ENCODE measurements around the gene NCLN.

Gene NCLN, protein sequence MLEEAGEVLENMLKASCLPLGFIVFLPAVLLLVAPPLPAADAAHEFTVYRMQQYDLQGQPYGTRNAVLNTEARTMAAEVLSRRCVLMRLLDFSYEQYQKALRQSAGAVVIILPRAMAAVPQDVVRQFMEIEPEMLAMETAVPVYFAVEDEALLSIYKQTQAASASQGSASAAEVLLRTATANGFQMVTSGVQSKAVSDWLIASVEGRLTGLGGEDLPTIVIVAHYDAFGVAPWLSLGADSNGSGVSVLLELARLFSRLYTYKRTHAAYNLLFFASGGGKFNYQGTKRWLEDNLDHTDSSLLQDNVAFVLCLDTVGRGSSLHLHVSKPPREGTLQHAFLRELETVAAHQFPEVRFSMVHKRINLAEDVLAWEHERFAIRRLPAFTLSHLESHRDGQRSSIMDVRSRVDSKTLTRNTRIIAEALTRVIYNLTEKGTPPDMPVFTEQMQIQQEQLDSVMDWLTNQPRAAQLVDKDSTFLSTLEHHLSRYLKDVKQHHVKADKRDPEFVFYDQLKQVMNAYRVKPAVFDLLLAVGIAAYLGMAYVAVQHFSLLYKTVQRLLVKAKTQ

DNA sequence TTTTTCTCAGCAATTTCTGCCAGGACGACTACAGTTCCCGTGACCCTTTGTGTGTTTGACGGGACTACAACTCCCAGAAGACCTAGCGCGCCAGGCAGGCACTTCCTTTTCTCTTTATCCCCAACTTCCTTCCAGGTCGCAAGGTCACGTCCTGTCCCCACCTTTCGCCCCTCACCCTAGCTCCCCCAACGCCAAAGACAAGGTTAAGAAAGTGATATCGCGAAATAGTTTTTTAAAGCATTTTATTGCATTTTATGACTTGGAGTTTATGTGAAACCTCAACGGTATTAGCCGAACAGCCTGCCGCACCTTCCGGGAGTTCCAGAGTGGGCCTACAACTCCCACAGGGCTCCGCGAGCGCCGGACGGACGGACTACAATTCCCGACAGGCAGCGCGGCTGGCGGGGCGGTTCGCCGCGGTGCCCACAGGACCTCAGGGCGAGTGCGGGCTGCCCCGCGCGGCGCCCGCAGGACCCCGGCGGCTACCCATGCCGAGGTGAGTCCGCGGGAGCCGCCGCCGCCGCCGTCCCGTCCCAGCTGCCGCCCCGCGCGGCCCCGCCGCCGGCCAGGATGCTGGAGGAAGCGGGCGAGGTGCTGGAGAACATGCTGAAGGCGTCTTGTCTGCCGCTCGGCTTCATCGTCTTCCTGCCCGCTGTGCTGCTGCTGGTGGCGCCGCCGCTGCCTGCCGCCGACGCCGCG lies at the start of gene NCLN:
Gene NCLN (plus strand): TSS at position 470 of the 699 bp plus-strand sequence. CDS start 101 bp downstream, at position 571.
- H3K4me1 ChIP-seq (ENCODE audit: control insufficient read depth, insufficient read depth, low read length, unreplicated experiment): peaks cover 9% of the 10 kb centered on the region

DNA sequence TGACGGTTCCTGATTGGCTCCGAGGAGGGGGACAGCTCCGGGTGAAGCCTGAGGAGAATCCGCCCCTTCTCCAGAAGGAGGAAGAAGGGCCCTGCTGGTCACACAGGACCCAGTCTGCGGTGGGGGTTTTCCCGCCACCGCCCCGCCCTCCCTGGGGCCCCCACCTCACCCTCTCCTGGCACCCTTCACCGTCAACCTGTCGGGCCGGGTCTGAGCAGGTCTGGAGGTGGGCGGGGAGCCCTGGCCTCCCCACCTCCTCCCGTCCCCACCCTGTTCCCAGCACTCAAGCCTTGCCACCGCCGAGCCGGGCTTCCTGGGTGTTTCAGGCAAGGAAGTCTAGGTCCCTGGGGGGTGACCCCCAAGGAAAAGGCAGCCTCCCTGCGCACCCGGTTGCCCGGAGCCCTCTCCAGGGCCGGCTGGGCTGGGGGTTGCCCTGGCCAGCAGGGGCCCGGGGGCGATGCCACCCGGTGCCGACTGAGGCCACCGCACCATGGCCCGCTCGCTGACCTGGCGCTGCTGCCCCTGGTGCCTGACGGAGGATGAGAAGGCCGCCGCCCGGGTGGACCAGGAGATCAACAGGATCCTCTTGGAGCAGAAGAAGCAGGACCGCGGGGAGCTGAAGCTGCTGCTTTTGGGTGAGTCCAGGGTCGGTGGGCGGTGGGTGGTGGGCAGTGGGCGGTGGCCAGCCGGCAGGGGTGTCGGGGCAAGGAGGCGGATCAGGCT lies 49.6 kb upstream of the NCLN start, which contains the start of gene GNA15:
Gene GNA15 (plus strand): TSS at position 73 of the 723 bp plus-strand sequence. CDS start 418 bp downstream, at position 491.
- Histone ChIP-seq H3K36me3 (ENCODE audit: insufficient read depth, low read length) (no peaks in the 10 kb centered on the region), H3K4me3 (ENCODE audit: low read depth, low read length) (no peak within 1 kb of the TSS), H3K4me1 (ENCODE audit: control insufficient read depth, insufficient read depth, low read length, unreplicated experiment) (no peaks in the 10 kb centered on the region), H3K79me2 (ENCODE audit: control insufficient read depth, insufficient read depth, low read length, unreplicated experiment) (no peaks in the 10 kb centered on the region), H3K27ac (ENCODE audit: low read depth, low read length) (no peak within 1 kb of the TSS), H3K27me3 (ENCODE audit: insufficient read depth, low read length) (no peaks in the 10 kb centered on the region), H2AFZ (ENCODE audit: low read length, unreplicated experiment) (no peak within 1 kb of the TSS)

More for the DNA sequence above, at the start of gene NCLN:
- H3K4me3 ChIP-seq (ENCODE audit: low read depth, low read length): peak within 1 kb of the TSS; percentile 98
- no peaks in the 10 kb centered on the region for H3K27me3 ChIP-seq (ENCODE audit: insufficient read depth, low read length)
- peak within 1 kb of the TSS; percentile 79 for H3K27ac ChIP-seq (ENCODE audit: low read depth, low read length)
- H3K36me3 ChIP-seq (ENCODE audit: insufficient read depth, low read length): no peaks in the 10 kb centered on the region
- H2AFZ ChIP-seq (ENCODE audit: low read length, unreplicated experiment): peak within 1 kb of the TSS; percentile 99
- H3K79me2 ChIP-seq (ENCODE audit: control insufficient read depth, insufficient read depth, low read length, unreplicated experiment): peaks cover 48% of the 10 kb centered on the region

DNA sequence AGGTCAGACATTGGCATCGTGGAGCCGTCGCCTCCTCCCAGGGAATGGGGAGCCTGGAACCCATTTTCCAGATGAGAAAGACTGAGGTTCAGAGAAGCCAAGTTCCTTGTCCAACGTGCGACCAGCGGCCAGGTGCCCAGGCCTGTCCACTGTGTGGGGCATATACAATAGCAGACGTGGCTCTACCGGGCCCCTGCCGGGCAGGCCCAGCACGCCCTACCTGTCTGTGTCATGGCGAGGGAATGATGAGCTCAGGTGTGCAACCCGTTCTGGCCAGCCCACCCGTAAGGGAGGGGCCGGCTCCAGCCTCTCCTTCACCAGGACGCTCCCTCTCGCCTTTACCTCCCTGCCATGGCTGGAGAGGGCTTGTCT lies 49.1 kb upstream of the NCLN start:
- no peak overlapping the region for H3K27ac ChIP-seq (ENCODE audit: low read depth, low read length)
- H3K4me3 ChIP-seq (ENCODE audit: low read depth, low read length): no peak overlapping the region
- H2AFZ ChIP-seq (ENCODE audit: low read length, unreplicated experiment): no peak overlapping the region
- H3K36me3 ChIP-seq (ENCODE audit: insufficient read depth, low read length): no peaks in the 10 kb centered on the region
- peaks cover 3% of the 10 kb centered on the region for H3K4me1 ChIP-seq (ENCODE audit: control insufficient read depth, insufficient read depth, low read length, unreplicated experiment)
- H3K27me3 ChIP-seq (ENCODE audit: insufficient read depth, low read length): no peaks in the 10 kb centered on the region
- no peaks in the 10 kb centered on the region for H3K79me2 ChIP-seq (ENCODE audit: control insufficient read depth, insufficient read depth, low read length, unreplicated experiment)

DNA sequence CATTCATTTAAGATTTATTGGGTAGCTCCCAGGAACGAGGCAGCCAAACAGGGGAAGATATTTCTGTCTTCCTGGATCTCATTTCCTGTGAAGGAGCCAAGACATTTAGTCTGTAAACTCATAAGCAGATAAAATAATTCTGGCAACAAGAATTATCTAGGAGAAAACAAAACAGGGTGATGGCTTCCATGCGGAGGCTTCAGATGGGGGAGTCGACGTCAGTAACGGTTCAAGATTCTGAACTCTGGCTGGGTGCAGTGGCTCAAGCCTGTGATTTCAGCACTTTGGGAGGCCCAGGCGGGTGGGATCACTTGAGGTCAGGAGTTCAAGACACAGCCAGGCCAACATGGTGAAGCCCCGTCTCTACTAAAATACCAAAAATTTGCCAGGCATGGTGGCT lies 48.6 kb upstream of the NCLN start:
- no peaks in the 10 kb centered on the region for H3K79me2 ChIP-seq (ENCODE audit: control insufficient read depth, insufficient read depth, low read length, unreplicated experiment)
- H2AFZ ChIP-seq (ENCODE audit: low read length, unreplicated experiment): no peak overlapping the region
- no peak overlapping the region for H3K27ac ChIP-seq (ENCODE audit: low read depth, low read length)
- H3K36me3 ChIP-seq (ENCODE audit: insufficient read depth, low read length): no peaks in the 10 kb centered on the region
- H3K27me3 ChIP-seq (ENCODE audit: insufficient read depth, low read length): no peaks in the 10 kb centered on the region
- H3K4me1 ChIP-seq (ENCODE audit: control insufficient read depth, insufficient read depth, low read length, unreplicated experiment): peaks cover 7% of the 10 kb centered on the region
- H3K4me3 ChIP-seq (ENCODE audit: low read depth, low read length): no peak overlapping the region

DNA sequence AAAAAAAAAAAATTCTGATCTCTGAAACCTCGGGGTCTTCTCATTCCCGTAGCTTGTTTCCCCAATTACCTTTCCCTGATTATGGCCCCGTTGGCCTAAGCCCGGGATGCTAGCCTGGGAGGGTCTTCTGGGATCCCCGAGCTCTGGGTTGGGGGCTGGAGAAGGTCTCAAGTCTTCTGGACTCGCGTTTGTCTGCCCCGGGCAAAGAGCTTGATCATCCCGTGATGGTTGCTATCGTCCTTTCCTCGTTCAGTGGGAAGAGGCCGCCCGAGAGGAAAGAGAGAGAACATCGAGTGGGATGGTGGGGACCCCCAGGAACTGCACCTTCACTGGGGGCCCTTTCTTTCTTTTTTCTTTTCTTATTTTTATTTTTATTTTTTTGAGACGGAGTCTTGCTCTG lies 47.5 kb upstream of the NCLN start:
- Histone ChIP-seq H3K27ac (ENCODE audit: low read depth, low read length) (no peak overlapping the region), H3K79me2 (ENCODE audit: control insufficient read depth, insufficient read depth, low read length, unreplicated experiment) (no peaks in the 10 kb centered on the region), H3K27me3 (ENCODE audit: insufficient read depth, low read length) (no peaks in the 10 kb centered on the region), H3K36me3 (ENCODE audit: insufficient read depth, low read length) (no peaks in the 10 kb centered on the region), H3K4me3 (ENCODE audit: low read depth, low read length) (no peak overlapping the region), H3K4me1 (ENCODE audit: control insufficient read depth, insufficient read depth, low read length, unreplicated experiment) (peaks cover 13% of the 10 kb centered on the region), H2AFZ (ENCODE audit: low read length, unreplicated experiment) (no peak overlapping the region)

DNA sequence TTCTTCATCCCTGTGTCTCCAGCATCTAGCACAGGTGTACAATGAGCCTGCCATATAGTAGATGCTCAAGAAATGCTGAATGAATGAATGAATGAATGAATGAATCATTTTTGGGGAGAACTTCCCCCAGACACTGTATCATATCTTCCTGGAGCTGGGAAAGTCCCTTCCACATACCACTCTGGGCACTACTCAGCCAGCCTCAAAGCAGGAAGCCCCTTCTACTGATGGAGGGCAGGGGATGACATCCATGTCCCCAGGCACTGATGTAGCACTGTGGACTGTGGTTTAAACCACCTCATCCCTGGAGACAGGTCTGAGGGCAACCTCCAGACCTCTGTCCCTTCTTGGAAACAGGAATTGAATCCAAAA lies 45.1 kb upstream of the NCLN start:
- peak overlapping the region; percentile 99 for H3K27ac ChIP-seq (ENCODE audit: low read depth, low read length)
- no peak overlapping the region for H2AFZ ChIP-seq (ENCODE audit: low read length, unreplicated experiment)
- no peaks in the 10 kb centered on the region for H3K27me3 ChIP-seq (ENCODE audit: insufficient read depth, low read length)
- no peak overlapping the region for H3K4me3 ChIP-seq (ENCODE audit: low read depth, low read length)
- no peaks in the 10 kb centered on the region for H3K79me2 ChIP-seq (ENCODE audit: control insufficient read depth, insufficient read depth, low read length, unreplicated experiment)
- H3K36me3 ChIP-seq (ENCODE audit: insufficient read depth, low read length): no peaks in the 10 kb centered on the region
- H3K4me1 ChIP-seq (ENCODE audit: control insufficient read depth, insufficient read depth, low read length, unreplicated experiment): peaks cover 13% of the 10 kb centered on the region

DNA sequence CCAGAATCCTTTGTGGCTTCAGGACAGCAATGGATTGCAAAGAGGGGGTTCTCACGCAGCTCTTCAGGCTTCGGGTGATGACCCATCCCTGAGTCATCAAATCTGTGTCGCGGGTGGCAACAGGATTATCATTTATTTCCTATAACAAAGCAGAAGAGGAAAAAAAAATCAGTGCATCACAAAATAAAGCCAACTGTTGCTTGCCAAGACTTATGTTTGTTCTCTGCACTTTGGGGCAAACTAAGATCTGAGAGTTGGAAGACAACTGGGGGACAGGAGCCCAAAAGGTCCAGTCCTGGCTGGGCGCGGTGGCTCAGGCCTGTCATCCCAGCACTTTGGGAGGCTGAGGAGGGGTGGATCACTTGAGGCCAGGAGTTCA lies 43.4 kb upstream of the NCLN start:
- H2AFZ ChIP-seq (ENCODE audit: low read length, unreplicated experiment): peak overlapping the region; percentile 30
- H3K79me2 ChIP-seq (ENCODE audit: control insufficient read depth, insufficient read depth, low read length, unreplicated experiment): no peaks in the 10 kb centered on the region
- H3K36me3 ChIP-seq (ENCODE audit: insufficient read depth, low read length): no peaks in the 10 kb centered on the region
- H3K27me3 ChIP-seq (ENCODE audit: insufficient read depth, low read length): no peaks in the 10 kb centered on the region
- peak overlapping the region; percentile 47 for H3K4me3 ChIP-seq (ENCODE audit: low read depth, low read length)
- H3K27ac ChIP-seq (ENCODE audit: low read depth, low read length): peak overlapping the region; percentile 99
- H3K4me1 ChIP-seq (ENCODE audit: control insufficient read depth, insufficient read depth, low read length, unreplicated experiment): peaks cover 13% of the 10 kb centered on the region

DNA sequence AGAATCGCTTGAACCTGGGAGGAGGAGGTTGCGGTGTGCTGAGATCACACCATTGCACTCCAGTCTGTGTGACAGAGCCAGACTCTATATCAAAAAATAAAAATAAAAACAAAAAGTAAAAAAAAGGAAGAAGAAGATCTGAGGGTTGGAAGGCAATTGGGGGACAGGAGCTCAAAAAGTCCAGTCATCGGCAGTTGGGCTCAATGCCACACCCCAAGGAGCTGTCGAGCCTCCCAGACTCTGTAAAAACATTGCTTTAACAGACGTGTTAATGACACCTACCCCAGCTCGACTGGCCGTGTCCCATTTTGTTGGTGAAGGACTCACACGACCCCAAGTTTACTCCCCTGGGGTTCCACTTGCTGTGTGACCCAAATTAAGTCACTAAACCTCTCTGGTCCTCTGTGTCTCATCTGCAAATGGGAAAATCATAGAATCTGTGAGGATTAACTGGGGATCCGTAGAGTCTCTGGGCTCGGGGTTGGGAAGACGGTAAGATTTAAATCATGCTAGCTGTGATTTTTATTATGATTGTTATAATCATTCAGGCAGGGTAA lies 42.9 kb upstream of the NCLN start:
- Histone ChIP-seq H3K27ac (ENCODE audit: low read depth, low read length) (peak overlapping the region; percentile 99), H3K79me2 (ENCODE audit: control insufficient read depth, insufficient read depth, low read length, unreplicated experiment) (no peaks in the 10 kb centered on the region), H2AFZ (ENCODE audit: low read length, unreplicated experiment) (no peak overlapping the region), H3K27me3 (ENCODE audit: insufficient read depth, low read length) (no peaks in the 10 kb centered on the region), H3K36me3 (ENCODE audit: insufficient read depth, low read length) (no peaks in the 10 kb centered on the region), H3K4me3 (ENCODE audit: low read depth, low read length) (no peak overlapping the region), H3K4me1 (ENCODE audit: control insufficient read depth, insufficient read depth, low read length, unreplicated experiment) (peaks cover 13% of the 10 kb centered on the region)

DNA sequence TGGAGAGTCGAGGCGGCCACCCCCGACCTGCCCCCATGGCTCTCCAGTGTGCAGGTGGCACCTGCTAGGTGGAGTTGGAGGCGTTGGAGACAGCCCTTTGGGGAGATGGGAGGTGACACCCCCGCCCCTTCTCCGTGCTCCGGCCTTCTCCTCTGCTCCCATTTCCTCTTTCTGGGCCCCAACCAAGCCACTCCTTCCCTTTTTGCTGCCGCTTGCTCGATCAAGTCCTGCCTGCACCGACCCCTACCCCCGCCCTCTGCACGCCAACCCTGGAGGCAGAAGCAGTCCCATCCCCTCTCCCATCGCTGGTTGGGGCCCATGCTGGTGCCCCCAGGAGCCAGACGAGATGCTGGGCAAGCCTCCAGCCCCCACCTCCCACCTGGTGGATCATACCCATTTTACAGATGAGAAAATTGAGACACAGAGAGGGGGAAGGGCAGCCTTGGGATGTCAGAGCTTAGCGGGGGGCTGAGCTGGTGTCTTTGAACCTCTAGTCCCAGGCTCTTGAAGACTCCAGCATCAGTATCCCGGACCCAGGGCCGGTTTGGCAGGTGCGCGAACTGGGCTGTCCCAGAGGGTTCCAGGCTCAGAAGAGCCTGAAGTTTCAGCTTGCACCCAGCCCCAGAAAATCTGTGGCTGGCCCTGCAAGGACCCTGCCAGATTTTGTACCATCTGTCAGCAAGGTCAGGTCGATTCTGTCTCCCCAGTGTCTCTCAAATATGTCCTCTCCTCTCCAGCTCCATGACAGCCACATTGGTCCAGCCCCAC lies 39.6 kb upstream of the NCLN start:
- H3K4me1 ChIP-seq (ENCODE audit: control insufficient read depth, insufficient read depth, low read length, unreplicated experiment): peaks cover 13% of the 10 kb centered on the region
- no peaks in the 10 kb centered on the region for H3K36me3 ChIP-seq (ENCODE audit: insufficient read depth, low read length)
- no peak overlapping the region for H2AFZ ChIP-seq (ENCODE audit: low read length, unreplicated experiment)
- no peaks in the 10 kb centered on the region for H3K27me3 ChIP-seq (ENCODE audit: insufficient read depth, low read length)
- H3K4me3 ChIP-seq (ENCODE audit: low read depth, low read length): no peak overlapping the region
- no peak overlapping the region for H3K27ac ChIP-seq (ENCODE audit: low read depth, low read length)
- H3K79me2 ChIP-seq (ENCODE audit: control insufficient read depth, insufficient read depth, low read length, unreplicated experiment): no peaks in the 10 kb centered on the region

Measured in ACC112 (cell line).